Jurkat, Clone E6-1 (cell line): ENCODE measurements around the gene OMD. TPM values are rescaled to one million over a fixed set of nuclear protein-coding genes. Genes with fewer than 3 reads are reported as not detected.

ENCODE experiments used
- DNase-seq: peaks from one replicate; pipeline ENCODE4 v3.0.0-alpha.2; 2011; ENCODE audit warnings: low read depth, low spot score
- H3K4me3 ChIP-seq: 2 replicates; pipeline ENCODE4 v1.5.1; 2011; ENCODE audit warnings: mild to moderate bottlenecking, low read length, control low read depth, moderate library complexity
- polyA plus RNA-seq: library from polyadenylated mRNA; unstranded; fragments of >200 nt; gene quantifications from one replicate; pipeline ENCODE4 v1.2.1, GENCODE V29; 2012; ENCODE audit warnings: missing spikeins; ENCODE audit not compliant: insufficient read length, insufficient read depth

The OMD gene, protein sequence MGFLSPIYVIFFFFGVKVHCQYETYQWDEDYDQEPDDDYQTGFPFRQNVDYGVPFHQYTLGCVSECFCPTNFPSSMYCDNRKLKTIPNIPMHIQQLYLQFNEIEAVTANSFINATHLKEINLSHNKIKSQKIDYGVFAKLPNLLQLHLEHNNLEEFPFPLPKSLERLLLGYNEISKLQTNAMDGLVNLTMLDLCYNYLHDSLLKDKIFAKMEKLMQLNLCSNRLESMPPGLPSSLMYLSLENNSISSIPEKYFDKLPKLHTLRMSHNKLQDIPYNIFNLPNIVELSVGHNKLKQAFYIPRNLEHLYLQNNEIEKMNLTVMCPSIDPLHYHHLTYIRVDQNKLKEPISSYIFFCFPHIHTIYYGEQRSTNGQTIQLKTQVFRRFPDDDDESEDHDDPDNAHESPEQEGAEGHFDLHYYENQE
- polyA plus RNA-seq, result not detected

DNA sequence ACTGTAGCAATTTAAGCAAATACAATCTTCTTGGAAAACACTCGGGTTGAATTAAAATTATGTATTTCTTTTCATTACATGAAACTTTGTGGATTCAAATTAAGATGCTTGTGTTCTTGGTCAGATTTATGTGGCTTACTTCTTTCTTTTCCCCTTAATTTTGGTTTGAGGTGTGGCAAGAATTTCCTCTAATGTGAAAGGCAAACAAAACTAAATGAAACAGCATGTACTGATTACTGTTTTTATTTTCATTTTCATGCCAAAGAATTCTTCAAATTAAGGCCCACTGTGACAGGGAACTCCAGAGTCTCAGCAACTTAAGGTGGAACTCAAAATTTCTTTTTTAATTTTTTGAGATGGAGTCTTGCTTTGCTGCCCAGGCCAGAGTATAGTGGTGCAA is at the start of gene OMD:
Gene OMD (minus strand): TSS at position 132 of the 400 bp plus-strand sequence. CDS start 6,913 bp downstream, outside the sequence.
- no peak for DNase-seq

DNA sequence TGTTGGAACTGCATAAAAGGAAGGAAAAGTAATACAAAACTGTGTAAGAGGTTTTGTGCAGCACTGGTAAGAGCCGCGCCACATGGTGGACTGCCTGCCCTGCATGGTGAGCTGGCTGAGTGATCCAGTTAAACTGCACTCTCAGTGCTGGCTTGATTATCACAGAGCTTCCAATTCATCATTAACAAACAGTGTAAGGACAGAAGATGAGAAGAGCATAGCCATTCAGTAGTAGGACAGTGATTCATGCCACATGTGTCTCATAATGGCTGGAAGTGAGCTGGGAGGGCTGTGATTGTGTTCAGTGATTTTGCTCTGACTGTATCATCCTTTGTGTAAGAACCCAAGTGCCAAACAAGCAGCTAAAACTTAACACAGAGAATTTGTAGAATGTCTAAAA is 43.9 kb upstream of the OMD start:
- no peak for DNase-seq
- H3K4me3 ChIP-seq, result no peak overlapping the region

More for the DNA sequence above, at the start of gene OMD:
- H3K4me3 ChIP-seq, result no peak within 1 kb of the TSS

DNA sequence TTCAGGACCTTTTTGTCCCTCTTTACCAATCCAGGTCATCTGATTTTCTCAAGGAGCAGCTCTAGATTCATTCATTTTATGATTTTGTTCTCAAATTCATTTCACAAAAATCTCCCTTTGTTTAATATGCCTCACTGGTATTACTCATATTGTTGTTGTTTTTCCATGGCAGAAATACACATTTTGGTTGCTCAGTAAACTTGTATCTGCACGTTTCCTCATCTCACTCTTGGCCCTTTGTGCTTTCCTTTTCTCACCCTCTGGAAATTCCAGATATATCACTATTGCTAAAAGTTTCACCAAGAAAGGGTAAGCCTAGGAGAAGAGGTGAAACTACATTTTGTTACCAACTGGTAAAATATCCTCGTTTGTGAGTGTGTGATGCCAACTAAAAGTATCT is 43.2 kb upstream of the OMD start:
- H3K4me3 ChIP-seq, result no peak overlapping the region
- no peak for DNase-seq

DNA sequence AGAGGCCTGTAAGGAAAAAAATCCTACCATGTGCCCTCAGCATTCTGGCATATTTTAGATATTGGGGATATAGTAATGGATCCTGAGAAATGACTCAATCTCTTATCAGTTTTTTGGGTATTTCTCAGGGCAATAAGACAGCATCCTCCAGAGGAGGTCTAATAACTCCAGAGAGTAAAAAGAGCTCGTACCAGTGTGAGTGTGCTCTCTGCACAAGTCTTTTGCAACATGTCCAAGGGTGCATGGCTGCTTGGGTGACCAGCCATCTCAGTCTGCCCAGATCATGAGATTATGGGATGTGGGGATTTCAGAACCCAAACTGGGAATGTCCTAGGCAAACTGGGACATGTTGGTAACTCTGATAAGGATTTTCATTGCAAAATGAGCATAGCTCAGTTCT is 42.8 kb upstream of the OMD start:
- H3K4me3 ChIP-seq, result no peak overlapping the region
- no peak for DNase-seq

DNA sequence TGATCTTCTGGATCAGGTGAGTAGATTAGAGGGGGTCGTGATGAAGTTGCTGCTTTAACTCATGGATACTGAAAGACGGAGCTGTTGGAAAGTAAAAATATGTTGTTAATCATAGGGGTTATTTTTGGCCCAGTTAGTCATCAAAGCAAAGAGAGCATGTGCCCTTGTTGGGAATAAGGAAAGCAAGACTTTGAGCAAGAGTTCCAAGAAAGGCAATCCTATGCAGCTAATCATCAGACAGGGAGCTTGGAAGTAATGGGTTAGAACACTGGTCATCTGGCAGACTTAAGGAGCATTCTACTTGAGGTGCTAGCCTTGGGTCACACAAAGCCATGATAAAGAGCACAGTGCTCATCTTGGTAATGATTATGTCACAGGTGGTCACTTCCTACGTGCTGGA is 39.7 kb upstream of the OMD start:
- H3K4me3 ChIP-seq, result no peak overlapping the region
- no peak for DNase-seq

DNA sequence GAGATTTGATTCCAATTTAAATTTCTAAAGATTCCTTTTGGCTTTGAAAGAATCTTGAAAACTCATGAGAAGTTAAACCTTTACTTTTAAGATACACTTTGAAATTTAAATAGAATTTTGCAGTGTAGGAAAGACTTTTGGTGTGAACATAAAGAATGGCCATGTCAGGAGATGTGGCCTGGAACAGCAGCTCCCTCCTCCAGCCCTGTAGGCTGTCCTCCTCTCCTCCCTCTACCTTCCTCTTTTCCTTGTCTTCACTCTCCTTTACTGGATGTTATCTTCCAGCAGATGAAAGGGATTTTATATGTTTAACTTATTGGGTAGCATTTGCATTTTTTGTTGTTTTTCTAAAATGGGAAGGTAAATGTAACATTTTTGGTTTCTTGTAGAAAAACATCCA is 39.1 kb upstream of the OMD start:
- H3K4me3 ChIP-seq, result no peak overlapping the region
- no peak for DNase-seq

DNA sequence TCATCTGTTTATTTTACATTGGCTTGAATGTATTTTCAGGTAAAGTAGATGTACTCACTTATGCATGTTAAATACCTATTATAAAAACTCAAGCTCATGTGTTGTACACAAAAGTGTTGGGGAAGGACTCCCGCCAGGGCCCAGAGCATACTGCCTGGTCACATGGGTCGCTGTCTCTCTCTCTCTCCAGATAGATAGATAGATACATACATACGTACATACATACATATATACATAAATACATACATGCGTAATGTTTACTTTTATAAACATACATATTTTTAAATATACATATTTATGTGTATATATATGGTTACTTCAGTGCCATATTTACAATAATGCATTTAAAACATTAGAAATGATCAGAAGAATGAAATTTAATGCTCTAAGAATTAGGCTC is 33.3 kb upstream of the OMD start:
- no peak overlapping the region for H3K4me3 ChIP-seq
- DNase-seq, result no peak

DNA sequence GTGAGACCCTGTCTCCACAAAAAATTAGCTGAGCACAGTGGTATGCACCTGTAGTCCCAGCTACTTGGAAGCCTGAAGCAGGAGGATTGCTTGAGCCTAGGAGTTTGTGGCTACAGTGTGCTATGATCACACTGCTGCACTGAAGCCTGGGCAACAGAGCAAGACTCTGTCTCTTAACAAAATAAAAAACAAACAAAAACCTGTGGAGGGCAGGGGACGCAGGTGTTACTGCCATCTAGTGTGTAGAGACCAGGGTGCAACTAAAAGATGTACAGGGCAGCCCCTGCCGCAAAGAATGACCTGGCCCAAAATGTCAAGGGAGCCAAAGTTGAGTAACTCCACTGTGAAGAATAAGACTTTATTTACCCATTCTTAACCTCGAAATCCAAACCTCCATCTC is 30.9 kb upstream of the OMD start:
- no peak overlapping the region for H3K4me3 ChIP-seq
- peak; percentile 31 for DNase-seq

DNA sequence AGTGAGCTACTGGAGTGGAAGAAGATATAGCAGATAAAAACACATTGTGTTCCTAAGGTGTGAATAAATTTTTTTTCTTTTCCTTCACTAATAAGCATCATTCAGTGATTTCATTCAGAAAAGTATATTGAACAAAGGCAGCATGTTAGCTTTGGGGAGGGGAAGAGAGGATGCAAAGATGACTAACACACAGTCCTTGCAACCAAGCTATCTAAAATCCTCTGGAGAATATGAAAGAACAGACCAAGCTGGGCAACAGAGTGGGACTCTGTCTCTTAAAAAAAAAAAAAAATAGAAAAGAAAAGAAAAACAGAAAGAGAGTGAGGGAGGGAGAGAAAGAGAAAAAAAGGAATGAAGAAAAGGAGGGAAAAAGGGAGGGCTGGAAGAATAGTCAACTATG is 22.3 kb upstream of the OMD start:
- H3K4me3 ChIP-seq, result no peak overlapping the region
- DNase-seq, result no peak

DNA sequence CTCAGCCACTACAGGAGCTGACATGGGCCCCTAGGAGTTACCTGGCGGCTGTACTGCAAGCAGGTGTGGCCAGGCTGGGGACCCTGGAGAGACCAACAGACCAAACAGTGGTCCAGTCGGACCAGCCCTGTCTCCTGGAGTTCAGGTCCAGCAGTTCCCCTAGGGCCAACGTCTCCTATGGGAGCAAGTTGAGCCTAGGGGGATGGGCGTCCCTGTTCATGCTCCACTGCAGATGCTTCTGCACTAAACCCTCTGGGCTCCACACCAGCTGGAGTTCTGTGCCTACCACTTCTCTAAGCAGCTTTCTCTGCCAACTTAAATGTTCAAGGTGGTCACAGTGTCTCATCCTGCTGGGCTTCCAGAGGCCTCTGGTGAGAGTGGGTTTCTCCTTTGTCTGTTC is 20.6 kb upstream of the OMD start:
- DNase-seq, result no peak
- no peak overlapping the region for H3K4me3 ChIP-seq

DNA sequence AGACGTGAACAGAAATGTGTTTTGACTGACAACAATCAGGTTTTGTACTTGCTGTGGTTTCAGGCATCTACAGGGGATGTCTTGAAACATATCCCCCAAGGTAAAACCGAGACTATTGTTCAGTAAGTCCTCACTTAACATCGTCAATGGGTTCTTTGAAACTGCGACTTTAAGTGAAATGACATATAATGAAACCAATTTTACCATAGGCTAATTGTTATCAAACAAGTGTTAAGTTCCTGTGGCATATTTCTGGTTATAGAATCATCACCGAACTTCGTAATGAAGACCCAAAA is 16.4 kb upstream of the OMD start:
- DNase-seq, result no peak
- no peak overlapping the region for H3K4me3 ChIP-seq

DNA sequence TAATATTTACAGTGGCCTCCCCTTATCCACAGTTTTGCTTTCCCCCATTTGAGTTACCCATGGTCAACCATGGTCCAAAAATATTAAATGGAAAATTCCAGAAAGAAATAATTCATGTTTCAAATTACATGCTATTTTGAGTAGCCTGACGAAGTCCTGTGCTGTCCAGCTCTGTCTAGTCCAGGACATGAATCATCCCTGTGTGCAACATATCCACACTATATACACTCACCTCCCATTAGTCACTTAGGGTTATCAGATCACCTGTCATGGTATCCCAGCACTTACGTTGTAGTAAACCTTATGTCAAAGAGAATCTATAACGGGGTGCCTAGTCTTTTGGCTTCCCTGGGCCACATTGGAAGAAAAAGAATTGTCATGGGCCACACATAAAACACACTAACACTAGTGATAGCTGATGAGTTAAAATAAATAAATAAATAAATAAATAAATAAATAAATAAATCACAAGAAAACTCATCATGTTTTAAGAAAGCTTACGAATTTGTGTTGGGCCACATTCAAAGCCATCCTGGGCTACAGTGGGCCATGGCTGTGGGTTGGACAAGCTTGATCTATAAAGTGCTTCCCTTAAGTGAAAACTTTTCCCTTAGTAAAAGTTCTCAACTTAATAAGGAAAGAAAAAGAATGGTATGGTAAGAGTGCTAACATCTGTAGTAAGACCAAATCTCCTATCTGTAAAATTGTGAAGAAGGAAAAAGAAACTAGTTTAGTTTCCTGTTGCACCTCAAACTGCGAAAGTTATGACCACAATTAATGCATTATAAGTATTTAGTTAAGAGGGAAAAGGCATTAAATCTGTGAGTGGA is 15.9 kb upstream of the OMD start:
- no peak for DNase-seq
- H3K4me3 ChIP-seq, result no peak overlapping the region

DNA sequence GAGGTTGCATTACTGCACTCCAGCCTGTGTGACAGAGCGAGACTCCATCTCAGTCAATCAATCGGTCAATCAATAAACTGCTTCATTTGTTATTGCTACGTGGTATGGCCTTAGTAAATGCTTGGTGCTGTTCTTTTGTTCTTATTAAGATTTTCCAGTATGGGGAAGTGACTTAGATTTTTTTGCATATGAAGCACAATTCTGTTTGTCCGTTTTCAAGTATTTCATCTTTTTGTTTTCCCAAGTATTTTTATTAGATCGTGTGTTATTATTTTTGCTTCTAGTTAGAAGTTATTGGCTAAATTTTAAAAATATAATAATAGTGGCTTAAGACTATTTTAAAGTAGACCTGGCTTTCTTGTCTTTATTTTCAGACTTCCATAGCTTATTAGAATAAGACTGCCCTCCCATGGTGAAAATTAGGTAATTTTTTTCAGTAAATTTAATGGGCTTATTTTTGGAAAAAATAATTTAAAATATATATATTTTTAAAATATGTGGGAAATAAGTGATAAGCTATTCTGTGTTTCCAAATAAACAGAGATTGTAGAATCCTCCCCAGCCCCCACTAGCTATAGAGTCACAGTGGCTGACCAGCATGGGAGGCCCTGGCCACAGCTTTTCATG is 14.7 kb upstream of the OMD start:
- H3K4me3 ChIP-seq, result no peak overlapping the region
- no peak for DNase-seq

DNA sequence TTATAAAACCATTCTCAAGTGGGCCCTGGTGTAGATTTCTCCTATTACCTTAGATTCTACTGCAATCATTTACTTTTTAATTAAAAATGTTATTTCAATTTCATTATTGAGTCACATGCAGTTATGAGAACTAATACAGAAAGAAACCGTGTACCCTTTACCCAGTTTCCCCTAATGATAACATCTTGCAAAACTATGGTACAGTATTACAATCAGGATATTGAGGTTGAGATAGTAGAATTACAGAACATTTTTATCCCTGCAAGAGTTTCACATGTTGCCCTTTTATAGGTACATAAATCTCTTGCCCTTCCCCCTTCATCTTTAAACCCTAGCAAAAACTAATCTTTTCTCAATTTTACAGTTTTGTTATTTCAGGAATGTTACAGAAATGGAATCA is 11.0 kb upstream of the OMD start:
- H3K4me3 ChIP-seq, result no peak overlapping the region
- no peak for DNase-seq

DNA sequence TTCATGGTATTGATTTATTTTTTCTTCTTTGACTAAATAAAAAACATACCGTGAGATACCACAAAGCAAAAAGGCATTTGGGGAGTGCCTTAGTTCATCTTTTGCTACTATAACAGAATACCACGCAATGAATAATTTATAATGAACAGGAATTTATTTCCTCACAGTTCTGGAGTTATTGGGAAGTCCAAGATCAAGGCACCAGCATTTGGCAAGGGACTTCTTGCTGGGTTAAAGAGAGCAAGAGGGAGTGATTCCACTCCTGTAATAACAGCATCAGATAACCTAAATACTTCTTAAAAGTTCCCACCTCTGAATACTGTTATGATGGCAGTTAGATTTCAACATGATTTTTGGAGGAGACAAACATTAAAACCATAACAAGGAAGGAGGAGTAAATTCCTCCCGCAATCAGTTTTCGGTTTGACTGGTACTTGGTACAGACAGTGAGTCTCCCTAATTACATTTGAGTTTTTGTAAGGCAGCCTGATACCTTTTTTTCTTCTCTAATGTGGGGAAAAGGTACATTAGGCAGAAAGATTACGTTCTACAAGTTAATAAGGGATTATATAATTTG is 8.8 kb upstream of the OMD start:
- no peak overlapping the region for H3K4me3 ChIP-seq
- DNase-seq, result no peak

DNA sequence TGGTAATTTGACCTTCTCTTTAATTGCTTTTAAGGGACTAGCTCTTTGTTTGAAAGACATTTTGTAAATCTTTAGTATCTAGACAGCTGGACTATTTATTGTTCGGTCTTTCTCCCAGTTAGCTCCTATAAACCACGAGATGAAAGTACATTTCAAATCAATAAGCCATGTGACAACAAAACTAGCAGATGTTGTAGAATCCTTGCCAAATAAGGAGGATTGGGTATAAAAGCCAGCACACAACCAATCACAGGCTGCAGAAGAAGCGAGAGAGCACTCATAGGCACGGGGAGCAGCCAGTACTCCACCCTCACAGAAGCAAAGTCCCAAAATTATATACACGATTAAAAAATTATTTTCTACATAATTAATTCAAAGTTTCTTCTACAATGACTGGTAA is 8.1 kb upstream of the OMD start:
- DNase-seq, result no peak
- no peak overlapping the region for H3K4me3 ChIP-seq

DNA sequence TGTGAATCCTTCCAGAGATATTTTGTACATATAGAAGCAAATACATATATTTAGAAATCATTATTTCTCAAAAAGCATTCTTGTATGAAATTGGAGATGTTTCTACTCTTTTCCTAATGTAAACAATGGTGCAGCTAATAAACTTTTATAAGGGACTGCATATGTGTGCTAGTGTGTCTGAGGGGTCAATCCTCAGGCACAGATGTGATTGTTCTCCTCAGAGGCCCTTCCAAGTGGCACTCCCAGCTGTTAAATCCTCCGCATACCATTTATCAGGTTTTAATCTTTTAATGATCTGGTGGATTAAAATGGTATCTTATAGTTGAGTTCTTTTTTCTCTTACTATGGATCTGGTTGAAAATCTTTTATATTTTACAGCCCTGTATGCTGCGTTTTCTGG is 5.6 kb upstream of the OMD start:
- no peak for DNase-seq
- H3K4me3 ChIP-seq, result no peak overlapping the region

DNA sequence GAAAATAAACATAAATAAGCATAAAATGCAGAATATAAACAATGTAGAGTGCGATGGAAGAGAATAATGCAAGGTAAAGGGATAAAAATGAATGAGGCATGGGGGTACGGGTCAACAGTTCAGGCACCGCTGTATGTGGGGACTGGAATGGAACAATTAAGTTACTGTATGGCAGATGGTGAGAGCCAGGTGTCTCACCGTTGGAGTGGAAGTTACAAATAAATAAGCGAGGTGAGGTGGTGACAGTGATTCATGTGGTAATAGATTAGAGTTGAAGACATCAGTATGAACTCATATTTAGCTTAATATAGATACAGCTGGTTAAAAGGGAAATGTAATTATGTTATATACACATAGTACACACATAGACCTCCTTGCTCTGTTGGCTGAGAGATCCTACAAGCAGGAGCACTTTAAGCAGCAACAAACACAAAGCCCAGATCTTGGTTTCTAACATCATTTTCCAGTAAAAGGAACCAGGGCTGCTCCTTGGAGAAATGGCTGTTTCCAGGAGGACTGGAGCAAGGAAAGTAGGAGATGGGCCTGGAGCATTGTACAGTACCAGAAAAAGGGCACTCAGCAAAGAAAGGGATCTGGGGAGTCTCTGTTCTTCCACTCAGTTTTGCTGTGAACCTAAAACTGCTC is 2.4 kb upstream of the OMD start:
- H3K4me3 ChIP-seq, result no peak overlapping the region
- peak; percentile 86 for DNase-seq

DNA sequence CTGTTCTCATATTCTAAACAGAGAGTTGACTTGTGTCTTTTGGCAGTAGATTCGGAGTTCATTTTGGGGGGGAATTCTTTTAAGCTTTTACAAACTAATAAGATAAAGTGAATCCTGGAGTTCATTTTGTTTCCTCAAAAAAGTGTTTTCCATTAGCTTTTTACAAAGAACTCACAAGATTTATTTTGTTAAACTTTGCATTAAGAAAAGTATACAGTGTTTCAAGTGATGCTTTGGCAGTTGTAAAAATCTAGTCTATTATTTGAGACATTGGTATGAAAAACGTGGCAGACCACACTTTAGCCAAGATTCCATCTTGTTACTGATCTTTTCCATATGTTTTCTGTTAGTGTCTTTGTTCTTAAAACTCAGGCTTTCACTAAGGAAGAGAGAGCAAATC is 1.2 kb upstream of the OMD start:
- no peak overlapping the region for H3K4me3 ChIP-seq
- DNase-seq, result no peak
